ENCODE results near the gene PEMT.

The PEMT gene

GRCh38 chr17:17514993-17515933, 76.2 kb downstream of the PEMT start:
- no peak for DNase-seq (ENCODE audit: low read depth in 3 of 3, low spot score in 1 of 3)

- no peak for DNase-seq (ENCODE audit: low read depth in 3 of 3, low spot score in 1 of 3)
Measured at GRCh38 chr17:17514361-17514992, 77.0 kb downstream of the PEMT start.

DNA sequence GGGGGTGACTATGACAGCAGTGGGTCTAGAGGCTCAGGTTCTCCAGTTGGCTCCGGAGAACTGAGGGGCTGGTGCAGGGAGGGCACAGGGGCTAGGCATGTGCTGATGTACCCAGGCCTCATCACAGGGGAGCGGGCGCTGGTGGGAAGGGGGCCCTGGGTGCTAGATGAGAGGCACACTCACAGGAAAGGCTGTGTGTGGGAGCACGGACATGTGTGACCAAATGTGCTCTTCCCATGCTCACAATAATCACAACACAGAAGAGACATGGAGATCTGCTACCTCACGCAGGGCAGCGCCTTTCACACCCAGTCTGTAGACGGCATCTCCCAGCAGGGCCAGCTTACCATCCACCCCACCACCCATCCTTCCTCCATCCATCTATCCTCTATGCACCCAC, 77.9 kb downstream of the PEMT start:
- DNase-seq (ENCODE audit: low read depth in 3 of 3, low spot score in 1 of 3) = no peak

- DNase-seq (ENCODE audit: low read depth in 3 of 3, low spot score in 1 of 3) = no peak
Measured at GRCh38 chr17:17512866-17513265, 78.6 kb downstream of the PEMT start.

GRCh38 chr17:17511881-17512858, 79.3 kb downstream of the PEMT start:
- no peak for DNase-seq (ENCODE audit: low read depth in 3 of 3, low spot score in 1 of 3)

- no peak for DNase-seq (ENCODE audit: low read depth in 3 of 3, low spot score in 1 of 3)
Measured at GRCh38 chr17:17511293-17511741, 80.2 kb downstream of the PEMT start.

GRCh38 chr17:17510456-17511292, 80.8 kb downstream of the PEMT start:
- DNase-seq (ENCODE audit: low read depth in 3 of 3, low spot score in 1 of 3) = no peak

DNA sequence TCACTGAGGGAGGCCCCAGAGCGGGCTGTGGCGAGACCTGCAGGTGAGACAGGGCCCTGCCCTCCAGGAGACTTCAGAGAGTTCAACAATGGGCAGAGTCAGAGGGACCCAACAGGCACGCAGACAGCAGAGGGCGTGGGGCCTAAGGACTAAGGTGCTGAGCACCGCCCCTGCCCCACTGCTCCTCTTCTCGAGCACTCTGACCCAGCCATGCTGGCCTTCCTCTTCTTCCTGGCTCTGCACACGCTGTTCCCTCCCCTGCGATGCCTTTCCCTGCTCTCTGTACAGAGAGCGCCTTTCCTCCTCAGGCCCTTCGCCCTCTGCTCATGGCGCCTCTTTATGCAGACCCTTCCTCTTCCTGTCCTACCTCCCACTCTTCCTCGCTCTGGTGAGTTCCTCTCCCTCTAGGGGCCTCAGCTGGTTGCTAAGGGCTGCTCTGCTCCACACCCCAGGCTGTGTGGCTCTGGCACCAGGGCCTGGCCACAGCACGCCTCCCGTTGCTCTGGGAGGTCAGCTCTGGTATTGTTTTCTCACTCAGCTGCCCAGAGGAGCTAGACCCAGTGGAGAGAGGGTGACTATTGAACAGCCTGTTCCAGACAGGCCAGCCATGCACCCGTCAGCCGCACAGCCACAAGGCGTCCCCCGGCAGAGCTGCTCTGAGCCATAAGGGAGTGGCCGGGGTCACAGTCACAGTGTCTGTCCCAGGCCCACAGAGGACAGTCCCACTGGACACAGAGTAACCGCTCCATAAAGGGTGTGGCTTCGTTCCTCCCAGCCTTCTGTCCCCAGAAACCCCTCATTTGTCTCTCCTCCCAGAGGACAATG, 81.7 kb downstream of the PEMT start:
- no peak for DNase-seq (ENCODE audit: low read depth in 3 of 3, low spot score in 1 of 3)

GRCh38 chr17:17508646-17509591, 82.6 kb downstream of the PEMT start:
- no peak for DNase-seq (ENCODE audit: low read depth in 3 of 3, low spot score in 1 of 3)

DNA sequence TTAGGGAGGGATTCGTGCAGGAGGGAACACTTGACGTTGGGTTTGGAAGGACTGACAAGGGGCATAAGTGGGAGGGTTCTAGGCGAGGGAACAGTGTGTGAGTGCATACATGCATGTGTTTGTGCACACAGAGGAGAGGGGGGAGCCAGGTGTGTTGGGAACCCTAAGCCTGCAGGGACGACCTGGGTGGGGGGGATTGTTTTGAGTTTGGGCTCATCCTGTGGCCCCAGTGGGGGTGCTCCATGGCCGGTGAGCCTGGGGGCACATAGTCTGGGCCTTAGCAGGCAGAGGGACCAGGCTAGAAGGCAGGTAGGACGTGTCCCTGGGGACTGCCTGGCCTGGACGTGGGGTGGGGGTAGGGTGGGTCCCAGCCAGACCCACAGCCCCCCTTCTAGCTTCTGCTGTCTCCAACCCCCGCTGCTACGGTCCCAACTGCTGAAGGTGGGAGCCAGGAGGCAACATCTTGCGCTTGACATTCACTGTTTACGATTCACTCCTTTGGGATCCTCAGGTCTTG, 83.4 kb downstream of the PEMT start:
- DNase-seq (ENCODE audit: low read depth in 3 of 3, low spot score in 1 of 3) = no peak

- DNase-seq (ENCODE audit: low read depth in 3 of 3, low spot score in 1 of 3) = no peak
Measured at GRCh38 chr17:17507465-17508011, 84.0 kb downstream of the PEMT start.

- no peak for DNase-seq (ENCODE audit: low read depth in 3 of 3, low spot score in 1 of 3)
Measured at GRCh38 chr17:17506893-17507464, 84.5 kb downstream of the PEMT start.

DNA sequence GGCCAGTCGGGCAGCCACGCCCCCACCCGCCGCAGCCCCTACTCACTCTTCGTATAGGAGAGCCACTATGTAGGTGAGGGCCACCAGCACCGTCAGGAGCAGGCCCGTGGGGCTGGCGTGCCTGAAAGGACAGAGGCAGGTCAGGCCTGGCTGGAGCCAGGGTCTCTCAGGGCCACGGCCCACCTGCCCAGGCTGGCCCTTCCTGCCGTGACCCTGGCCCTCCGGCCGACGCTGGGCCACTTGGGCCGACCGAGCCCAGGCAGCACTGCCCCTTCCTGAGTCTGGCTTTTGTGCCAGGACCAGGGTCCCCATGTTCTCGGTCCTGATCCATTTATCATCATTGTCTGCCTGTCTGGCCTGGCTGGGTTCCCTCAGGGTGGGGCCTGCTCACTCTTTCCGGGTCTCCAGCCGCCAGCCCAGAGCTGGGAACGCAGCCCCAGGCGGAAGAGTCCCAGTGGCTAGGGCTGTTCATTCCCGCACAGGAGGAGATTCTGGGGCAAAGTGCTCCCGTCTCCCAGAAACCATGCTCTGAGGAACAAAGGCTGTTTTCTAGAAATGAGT, 85.2 kb downstream of the PEMT start:
- DNase-seq (ENCODE audit: low read depth in 3 of 3, low spot score in 1 of 3) = no peak

- DNase-seq (ENCODE audit: low read depth in 3 of 3, low spot score in 1 of 3) = no peak
Measured at GRCh38 chr17:17505610-17506171, 85.8 kb downstream of the PEMT start.

- DNase-seq (ENCODE audit: low read depth in 3 of 3, low spot score in 1 of 3) = no peak
Measured at GRCh38 chr17:17505151-17505550, 86.4 kb downstream of the PEMT start.

GRCh38 chr17:17504341-17505140, 87.0 kb downstream of the PEMT start:
- no peak for DNase-seq (ENCODE audit: low read depth in 3 of 3, low spot score in 1 of 3)
